ENCODE measurements around the gene ACAD11.

ACAD11 gene

DNA sequence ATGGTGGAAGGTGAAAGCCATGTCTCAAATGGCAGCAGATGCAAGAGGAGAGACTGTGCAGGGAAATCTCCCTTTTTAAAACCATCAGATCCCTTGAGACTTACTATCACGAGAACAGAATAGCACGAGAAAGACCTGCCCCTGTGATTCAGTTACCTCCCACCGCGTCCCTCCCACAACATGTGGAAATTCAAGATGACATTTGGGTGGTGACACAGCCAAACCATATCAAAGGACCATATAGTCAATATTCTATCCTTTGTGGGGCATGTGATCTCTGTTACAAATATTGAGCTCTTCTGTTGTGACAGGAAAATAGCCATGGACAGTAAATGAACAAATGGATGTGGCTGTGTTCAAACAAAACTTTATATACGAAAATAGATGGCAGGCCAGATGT lies 139.7 kb downstream of the ACAD11 start:
- no peak overlapping the region for H3K4me3 ChIP-seq (ENCODE audit: low read depth, low read length)
- no peak for DNase-seq (ENCODE audit: low read depth)
- TF ChIP-seq, protein P1, sequence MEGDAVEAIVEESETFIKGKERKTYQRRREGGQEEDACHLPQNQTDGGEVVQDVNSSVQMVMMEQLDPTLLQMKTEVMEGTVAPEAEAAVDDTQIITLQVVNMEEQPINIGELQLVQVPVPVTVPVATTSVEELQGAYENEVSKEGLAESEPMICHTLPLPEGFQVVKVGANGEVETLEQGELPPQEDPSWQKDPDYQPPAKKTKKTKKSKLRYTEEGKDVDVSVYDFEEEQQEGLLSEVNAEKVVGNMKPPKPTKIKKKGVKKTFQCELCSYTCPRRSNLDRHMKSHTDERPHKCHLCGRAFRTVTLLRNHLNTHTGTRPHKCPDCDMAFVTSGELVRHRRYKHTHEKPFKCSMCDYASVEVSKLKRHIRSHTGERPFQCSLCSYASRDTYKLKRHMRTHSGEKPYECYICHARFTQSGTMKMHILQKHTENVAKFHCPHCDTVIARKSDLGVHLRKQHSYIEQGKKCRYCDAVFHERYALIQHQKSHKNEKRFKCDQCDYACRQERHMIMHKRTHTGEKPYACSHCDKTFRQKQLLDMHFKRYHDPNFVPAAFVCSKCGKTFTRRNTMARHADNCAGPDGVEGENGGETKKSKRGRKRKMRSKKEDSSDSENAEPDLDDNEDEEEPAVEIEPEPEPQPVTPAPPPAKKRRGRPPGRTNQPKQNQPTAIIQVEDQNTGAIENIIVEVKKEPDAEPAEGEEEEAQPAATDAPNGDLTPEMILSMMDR (IDR thresholded peaks at IDR 0.05; ENCODE audit: control insufficient read depth, extremely low read depth, insufficient read depth): no peak

DNA sequence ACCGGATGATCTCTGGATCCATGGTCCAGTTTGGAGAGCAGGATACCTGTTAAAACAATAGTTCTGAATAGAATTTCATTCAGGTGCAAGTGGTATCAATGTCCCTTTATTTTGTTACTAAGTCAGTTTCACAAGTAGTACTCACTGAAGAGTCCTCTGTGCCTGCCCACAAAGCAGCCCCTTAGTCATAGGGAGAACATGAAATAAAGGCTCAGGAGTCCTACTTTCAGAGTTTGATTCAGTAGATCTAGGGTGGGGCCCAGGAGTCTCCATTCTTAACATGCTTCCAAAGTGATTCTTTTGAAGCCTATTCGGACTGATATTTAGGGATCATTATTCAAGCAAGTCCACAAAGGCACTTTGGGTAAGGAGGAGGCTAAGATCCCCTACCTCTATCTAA lies 142.3 kb downstream of the ACAD11 start:
- DNase-seq (ENCODE audit: low read depth): no peak
- H3K4me3 ChIP-seq (ENCODE audit: low read depth, low read length): no peak overlapping the region
- TF ChIP-seq, protein P1 (IDR thresholded peaks at IDR 0.05; ENCODE audit: control insufficient read depth, extremely low read depth, insufficient read depth): no peak

DNA sequence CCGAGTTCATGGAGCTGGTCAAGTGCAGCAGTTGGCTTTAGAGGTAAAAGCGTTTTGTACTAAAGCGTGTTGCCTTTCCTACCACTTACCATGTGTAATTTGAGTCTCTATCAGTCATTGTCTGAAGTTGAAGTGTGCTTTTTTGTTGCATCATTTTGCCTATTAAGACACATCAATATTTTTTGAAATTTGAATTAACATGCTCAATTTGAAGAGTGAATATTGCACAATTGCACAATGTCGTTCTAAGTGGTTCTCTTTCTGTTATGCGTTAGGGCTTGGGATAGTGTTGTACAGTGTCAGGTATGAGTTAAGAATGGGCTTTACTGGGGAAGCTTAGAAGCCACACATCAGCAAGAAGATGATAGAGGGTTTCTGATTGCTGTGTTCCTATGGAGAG lies 146.6 kb downstream of the ACAD11 start:
- no peak for DNase-seq (ENCODE audit: low read depth)
- H3K4me3 ChIP-seq (ENCODE audit: low read depth, low read length): no peak overlapping the region
- TF ChIP-seq, protein P1 (IDR thresholded peaks at IDR 0.05; ENCODE audit: control insufficient read depth, extremely low read depth, insufficient read depth): no peak

DNA sequence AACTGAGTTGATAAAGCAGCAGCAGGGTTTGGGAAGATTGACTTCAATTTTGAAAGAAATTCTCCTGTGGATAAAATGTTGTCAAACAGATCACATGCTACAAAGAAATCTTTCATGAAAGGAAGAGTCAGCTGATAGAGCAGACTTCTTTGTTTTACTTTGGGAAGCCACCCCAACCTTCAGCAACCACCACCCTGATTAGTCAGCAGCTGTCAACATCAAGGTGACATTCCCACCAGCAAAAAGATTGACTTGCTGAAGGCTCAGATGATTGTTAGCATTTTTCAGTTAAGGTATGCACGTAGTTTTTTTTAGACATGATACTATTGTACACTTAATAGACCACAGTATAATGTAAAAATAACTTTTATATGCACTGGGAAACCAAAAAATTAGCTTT lies 150.1 kb downstream of the ACAD11 start:
- H3K4me3 ChIP-seq (ENCODE audit: low read depth, low read length): no peak overlapping the region
- TF ChIP-seq, protein P1 (IDR thresholded peaks at IDR 0.05; ENCODE audit: control insufficient read depth, extremely low read depth, insufficient read depth): no peak
- DNase-seq (ENCODE audit: low read depth): no peak

DNA sequence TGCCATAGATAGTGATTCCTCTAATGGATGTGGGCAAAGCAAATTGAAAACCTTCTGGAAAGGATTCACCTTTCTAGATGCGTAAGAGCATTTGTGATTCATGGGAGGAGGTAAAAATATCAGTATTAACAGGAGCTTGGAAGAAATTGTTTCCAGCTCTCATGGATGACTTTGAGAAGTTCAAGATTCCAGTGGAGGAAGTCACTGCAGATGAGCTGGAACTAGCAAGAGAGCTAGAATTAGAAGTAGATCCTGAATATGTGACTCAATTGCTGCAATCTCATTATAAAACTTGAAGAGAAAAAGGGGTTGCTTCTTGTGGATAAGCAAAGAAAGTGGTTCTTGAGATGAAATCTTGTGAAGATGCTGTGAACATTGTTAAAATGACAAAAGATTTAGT lies 150.5 kb downstream of the ACAD11 start:
- TF ChIP-seq, protein P1 (IDR thresholded peaks at IDR 0.05; ENCODE audit: control insufficient read depth, extremely low read depth, insufficient read depth): no peak
- H3K4me3 ChIP-seq (ENCODE audit: low read depth, low read length): no peak overlapping the region

More for the DNA sequence above, 150.5 kb downstream of the ACAD11 start:
- DNase-seq (ENCODE audit: low read depth): no peak
